ENCODE results near the gene AGAP2. TPM values are rescaled to one million over a fixed set of nuclear protein-coding genes. Genes with fewer than 3 reads are reported as not detected.

The AGAP2 gene
- total and polyA plus RNA-seq, 2 of the 13 experiments (the other 11 are each of a cell fraction or from before 2014, with no cell fraction given), result 0.38 to 0.45 TPM

- TF ChIP-seq ZNF737 (CRISPR knock-in tag; IDR thresholded peaks at IDR 0.05; ENCODE audit: borderline replicate concordance) (no peak), ZKSCAN8 (CRISPR knock-in tag; IDR thresholded peaks at IDR 0.05; ENCODE audit: borderline replicate concordance) (no peak)
Observed at GRCh38 chr12:57713209-57713608, 25.3 kb downstream of the AGAP2 start (continued).

GRCh38 chr12:57712701-57713100, 25.8 kb downstream of the AGAP2 start:
- Histone ChIP-seq H3K4me3 (replicated peaks in 1 of 3; ENCODE audit: insufficient read depth in 1 of 3, low read depth in 2 of 3, low read length in 3 of 3) (no peak overlapping the region), H3K9me3 (ENCODE audit: low read length) (no peaks in the 10 kb centered on the region), H4K20me1 (ENCODE audit: insufficient read depth, low read length) (no peaks in the 10 kb centered on the region), H3K36me3 (replicated peaks in 1 of 2; ENCODE audit: control insufficient read depth in 1 of 2, insufficient read depth in 2 of 2, low read length in 2 of 2) (peaks cover 12 to 28% of the 10 kb centered on the region in 2 experiments; a peak in 4 of 5 replicates), H2AFZ (ENCODE audit: low read length) (no peak overlapping the region), H3K27me3 (ENCODE audit: control insufficient read depth in 1 of 2, insufficient read depth in 2 of 2, low read length in 2 of 2) (no peaks in the 10 kb centered on the region), H3K9ac (ENCODE audit: insufficient read depth, low read depth, low read length) (no peak overlapping the region), H3K27ac (ENCODE audit: extremely low read length, insufficient read depth, low read length) (no peak overlapping the region), H3K79me2 (ENCODE audit: insufficient read depth, low read length) (no peaks in the 10 kb centered on the region), H3K4me1 (ENCODE audit: insufficient read depth, low read length) (no peaks in the 10 kb centered on the region), H3K4me2 (ENCODE audit: low read depth, low read length) (no peak overlapping the region)
- TF ChIP-seq BCL6 (CRISPR knock-in tag; IDR thresholded peaks at IDR 0.05) (no peak), PPARG (CRISPR knock-in tag; conservative IDR thresholded peaks at IDR 0.05) (no peak), ZNF235 (CRISPR knock-in tag; IDR thresholded peaks at IDR 0.05; ENCODE audit: borderline replicate concordance) (no peak), RBM22 (optimal IDR thresholded peaks at IDR 0.05; ENCODE audit: low read length) (no peak), MYC (CRISPR knock-in tag; IDR thresholded peaks at IDR 0.05; ENCODE audit: borderline replicate concordance) (no peak), DR1 (CRISPR knock-in tag; IDR thresholded peaks at IDR 0.05) (no peak), ZSCAN9 (CRISPR knock-in tag; IDR thresholded peaks at IDR 0.05; ENCODE audit: borderline replicate concordance) (no peak)
- ChIA-PET POLR2A (no interaction called here), CTCF (ENCODE audit: low intra/inter-chr PET ratio, low total read pairs) (no interaction called here)
- FAIRE-seq (no peak), ATAC-seq (no peak), DNase-seq (ENCODE audit: low spot score) (no peak)
- in situ Hi-C loops (cut with HindIII; ENCODE audit: extremely low pct_ligation_motif_present, low pct_unique_long_range_greater_than_20kb), result no loop called here
- 91% methylated on average over 3 of the region's 3 CpGs for WGBS (ENCODE audit: low lambda C conversion rate)
- intact Hi-C loops (cut with micrococcal nuclease; ENCODE audit: unreplicated experiment), result no loop called here
- no TSS peak for BruUV-seq (replicated peaks)

GRCh38 chr12:57708296-57708695, 30.2 kb downstream of the AGAP2 start:
- Histone ChIP-seq H3K27me3 (ENCODE audit: control insufficient read depth in 1 of 2, insufficient read depth in 2 of 2, low read length in 2 of 2) (no peaks in the 10 kb centered on the region), H3K9ac (ENCODE audit: insufficient read depth, low read depth, low read length) (no peak overlapping the region), H3K79me2 (ENCODE audit: insufficient read depth, low read length) (no peaks in the 10 kb centered on the region), H2AFZ (ENCODE audit: low read length) (no peak overlapping the region), H4K20me1 (ENCODE audit: insufficient read depth, low read length) (no peaks in the 10 kb centered on the region), H3K9me3 (ENCODE audit: low read length) (no peaks in the 10 kb centered on the region), H3K4me2 (ENCODE audit: low read depth, low read length) (no peak overlapping the region), H3K4me3 (replicated peaks in 1 of 3; ENCODE audit: insufficient read depth in 1 of 3, low read depth in 2 of 3, low read length in 3 of 3) (no peak overlapping the region), H3K4me1 (ENCODE audit: insufficient read depth, low read length) (no peaks in the 10 kb centered on the region), H3K27ac (ENCODE audit: extremely low read length, insufficient read depth, low read length) (no peak overlapping the region), H3K36me3 (replicated peaks in 1 of 2; ENCODE audit: control insufficient read depth in 1 of 2, insufficient read depth in 2 of 2, low read length in 2 of 2) (peaks cover 0 to 5% of the 10 kb centered on the region in 2 experiments; a peak in 3 of 5 replicates)
- in situ Hi-C loops (cut with HindIII; ENCODE audit: extremely low pct_ligation_motif_present, low pct_unique_long_range_greater_than_20kb) (no loop called here), intact Hi-C loops (cut with micrococcal nuclease; ENCODE audit: unreplicated experiment) (no loop called here)
- 90% methylated on average over 2 of the region's 2 CpGs for WGBS (ENCODE audit: low lambda C conversion rate)
- ChIA-PET CTCF (ENCODE audit: low intra/inter-chr PET ratio, low total read pairs) (no interaction called here), POLR2A (no interaction called here)
- ATAC-seq (no peak), FAIRE-seq (no peak), DNase-seq (ENCODE audit: low spot score) (no peak)
- BruUV-seq (replicated peaks), result no TSS peak
- TF ChIP-seq MYNN (CRISPR knock-in tag; IDR thresholded peaks at IDR 0.05; ENCODE audit: low read depth), result no peak
- TF ChIP-seq ZNF770 (CRISPR knock-in tag; IDR thresholded peaks at IDR 0.05), result peak; percentile 69
- no peak for TF ChIP-seq NFATC3 (CRISPR knock-in tag; IDR thresholded peaks at IDR 0.05)
- TF ChIP-seq JDP2 (CRISPR knock-in tag; IDR thresholded peaks at IDR 0.05; ENCODE audit: borderline replicate concordance), result no peak
- TF ChIP-seq ZNF24 (IDR thresholded peaks at IDR 0.05), result no peak
